Measurements from ENCODE around the gene ZIK1.
A peak's percentile ranks its signal among the peaks of the same experiment; 100 is the strongest.

ZIK1 gene

DNA sequence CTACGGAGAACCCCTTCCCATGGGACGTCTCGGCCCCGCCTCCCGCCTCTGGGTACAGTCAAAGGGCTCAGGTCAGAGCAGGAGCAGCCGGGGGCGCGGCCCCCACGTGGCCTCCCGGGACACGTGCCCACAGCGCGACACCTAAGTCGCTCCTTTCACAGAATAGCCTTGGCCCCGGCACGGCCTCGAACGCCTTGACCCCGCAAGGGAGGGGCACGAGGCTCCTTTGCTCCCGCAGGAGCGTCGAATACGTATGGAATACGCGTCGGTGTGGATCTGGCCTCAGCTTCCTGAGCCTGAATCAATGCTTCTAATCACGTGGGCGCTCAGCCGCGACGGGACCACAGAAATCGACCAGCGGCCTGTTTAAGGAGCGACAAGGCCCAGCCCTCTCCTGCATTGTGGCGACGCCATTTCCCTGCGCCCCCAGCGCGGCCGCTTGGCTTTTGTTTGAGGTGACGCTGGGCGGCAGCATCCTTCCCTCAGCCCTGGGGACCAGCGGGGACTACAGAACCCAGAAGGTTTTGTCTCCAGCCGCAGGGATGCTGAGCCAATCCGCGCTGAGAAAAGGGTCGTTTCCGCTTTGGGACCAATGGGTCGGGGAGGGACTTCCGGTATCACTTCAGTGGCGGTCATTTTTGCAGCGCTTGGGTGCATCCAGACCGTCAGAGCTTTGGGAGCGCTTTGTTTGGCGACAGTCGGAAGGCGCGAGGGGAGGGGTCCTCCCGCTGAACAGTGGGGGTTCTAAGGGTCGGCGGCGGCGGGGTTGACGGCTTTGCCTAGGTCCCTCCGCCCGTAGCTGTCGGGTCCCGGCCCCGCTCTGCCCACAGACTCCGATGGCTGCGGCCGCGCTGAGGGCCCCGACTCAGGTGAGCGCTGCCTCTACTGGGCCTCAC, at the start of gene ZIK1:
Gene ZIK1, plus strand, starts transcription at position 625 of the 896 bp plus-strand sequence. Its CDS starts 212 bp downstream, at position 837.
- FAIRE-seq = peak; percentile 93

- no peak for FAIRE-seq
These were observed 45.9 kb upstream of the ZIK1 start for GRCh38 chr19:57537953-57538547.

GRCh38 chr19:57546513-57546912, 37.4 kb upstream of the ZIK1 start:
- no peak for FAIRE-seq

GRCh38 chr19:57552432-57552831, 31.5 kb upstream of the ZIK1 start:
- FAIRE-seq = no peak

- FAIRE-seq = no peak
These were observed 26.3 kb upstream of the ZIK1 start for GRCh38 chr19:57557659-57558058.

DNA sequence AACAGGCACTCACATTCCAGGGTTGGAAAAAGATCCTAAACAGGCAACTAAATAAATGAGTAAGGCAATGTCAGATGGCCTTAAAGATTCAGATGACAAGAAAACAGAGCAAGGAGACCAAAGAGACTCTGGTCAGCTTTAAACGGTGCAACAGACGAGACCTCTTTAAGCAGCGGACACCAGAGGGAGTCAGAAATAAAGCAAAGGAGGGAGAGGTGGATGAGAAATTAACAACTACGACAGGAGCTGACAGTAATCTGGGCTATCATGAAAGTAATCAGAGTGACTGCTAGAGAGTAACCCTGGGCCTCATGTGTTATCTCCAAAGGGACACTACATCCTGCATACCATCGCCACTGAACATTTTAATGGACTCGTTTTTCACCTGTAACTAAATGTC, 25.4 kb upstream of the ZIK1 start:
- no peak for FAIRE-seq

DNA sequence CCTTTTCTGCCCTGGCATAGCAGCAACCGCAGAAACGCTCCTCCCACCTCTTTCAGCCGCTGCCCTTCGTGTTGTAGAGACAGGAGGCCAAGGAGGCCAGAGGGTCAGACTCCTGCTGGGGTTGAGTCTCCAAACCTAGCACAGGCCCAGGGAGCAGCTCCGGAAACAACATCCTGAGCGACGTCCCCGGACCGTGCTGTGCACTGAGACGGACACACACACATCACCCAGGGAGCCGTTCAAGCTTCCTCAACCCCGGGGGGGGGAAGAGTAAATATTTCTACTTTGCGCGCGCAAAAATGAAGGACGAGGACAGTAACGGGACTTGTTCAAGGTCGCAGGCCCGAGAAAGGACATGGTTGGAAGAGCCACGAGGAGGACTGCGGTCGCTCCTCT, 24.9 kb upstream of the ZIK1 start:
- FAIRE-seq = no peak

GRCh38 chr19:57559404-57560025, 24.4 kb upstream of the ZIK1 start, which contains the start of gene ZNF550:
TSS of gene ZNF550 (minus strand) at chr19:57559863. CDS start at chr19:57559682, 181 bp downstream.
- FAIRE-seq = no peak

DNA sequence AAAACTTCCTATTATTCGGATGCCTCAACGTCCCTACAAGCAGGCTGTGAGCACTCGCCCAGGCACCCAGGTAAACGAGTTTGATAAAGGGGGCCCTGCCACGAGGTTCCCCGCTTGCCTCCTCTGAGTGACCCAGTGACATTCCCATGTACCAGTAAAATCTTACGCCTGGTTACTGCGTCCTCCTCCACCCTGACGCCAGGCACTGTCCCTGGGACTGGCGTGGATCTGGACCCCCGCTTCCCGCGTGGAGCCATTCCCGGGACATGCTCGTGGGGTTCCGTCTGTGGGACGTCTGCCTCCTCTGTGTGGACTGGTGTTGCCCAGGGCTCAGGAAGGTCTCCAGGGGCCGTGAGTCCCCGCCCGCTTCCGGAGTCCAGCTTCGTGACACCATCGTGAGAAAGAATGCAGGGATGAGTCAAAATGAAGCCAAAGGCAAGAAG, 23.9 kb upstream of the ZIK1 start:
- no peak for FAIRE-seq

DNA sequence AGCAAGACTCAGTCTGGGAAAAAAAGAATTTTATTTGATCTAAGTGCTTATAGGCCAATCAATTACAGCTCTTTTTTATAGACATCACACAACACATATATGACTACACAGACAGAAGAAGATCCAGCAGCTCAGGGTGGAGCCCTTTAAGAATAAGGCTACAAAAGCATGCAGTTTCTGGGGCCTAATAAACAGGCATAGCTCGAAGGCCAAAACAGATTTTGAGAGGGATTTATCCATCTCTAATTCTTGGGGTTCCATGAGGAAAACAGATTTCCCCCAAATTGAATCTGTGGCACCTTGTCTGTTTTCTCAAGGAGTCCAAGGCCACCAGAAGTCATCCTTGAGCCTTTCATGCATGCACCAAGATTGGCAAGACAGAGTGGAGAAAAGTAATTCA, 20.4 kb upstream of the ZIK1 start:
- FAIRE-seq = no peak

GRCh38 chr19:57566396-57567265, 17.3 kb upstream of the ZIK1 start:
- no peak for FAIRE-seq

DNA sequence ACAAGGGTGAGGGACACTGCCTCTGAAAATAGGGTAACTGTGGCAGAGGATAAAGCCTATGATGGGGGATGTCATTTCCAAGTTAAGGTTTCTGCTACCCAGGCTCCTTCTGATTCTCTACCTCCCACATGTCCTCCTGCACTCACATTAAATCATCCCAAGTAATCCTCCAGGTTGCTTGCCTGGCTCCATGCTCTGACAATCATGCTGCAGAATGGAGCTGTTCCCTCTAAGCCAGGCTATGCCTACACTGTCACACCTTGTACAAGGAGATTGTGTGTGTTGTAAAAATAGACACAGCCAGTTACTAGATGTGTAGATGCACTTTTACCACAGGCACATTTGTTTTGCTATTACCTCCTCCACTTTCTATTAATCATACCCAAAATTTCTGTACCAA, 13.2 kb upstream of the ZIK1 start:
- no peak for FAIRE-seq

- no peak for FAIRE-seq
These were observed 11.5 kb upstream of the ZIK1 start for GRCh38 chr19:57572415-57572947.

DNA sequence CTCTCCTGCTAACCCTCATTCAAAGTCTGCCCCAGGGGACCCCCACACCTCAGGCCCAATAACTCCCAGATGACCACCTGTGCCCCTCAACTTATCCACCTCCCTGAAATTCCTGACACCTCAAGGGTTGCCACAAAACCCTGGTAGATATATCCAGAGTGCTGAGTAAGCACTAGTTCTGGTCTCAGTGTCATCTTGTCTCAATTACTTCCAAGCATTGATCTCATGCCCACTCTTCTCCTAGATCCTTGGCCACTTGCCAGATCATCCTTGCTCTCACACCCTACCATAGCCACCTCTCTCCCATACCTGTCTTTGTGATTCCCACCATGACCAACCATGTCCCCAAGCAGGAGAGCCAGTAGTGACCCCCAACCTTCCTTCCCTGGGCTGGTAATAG, 7.3 kb upstream of the ZIK1 start:
- FAIRE-seq = no peak

DNA sequence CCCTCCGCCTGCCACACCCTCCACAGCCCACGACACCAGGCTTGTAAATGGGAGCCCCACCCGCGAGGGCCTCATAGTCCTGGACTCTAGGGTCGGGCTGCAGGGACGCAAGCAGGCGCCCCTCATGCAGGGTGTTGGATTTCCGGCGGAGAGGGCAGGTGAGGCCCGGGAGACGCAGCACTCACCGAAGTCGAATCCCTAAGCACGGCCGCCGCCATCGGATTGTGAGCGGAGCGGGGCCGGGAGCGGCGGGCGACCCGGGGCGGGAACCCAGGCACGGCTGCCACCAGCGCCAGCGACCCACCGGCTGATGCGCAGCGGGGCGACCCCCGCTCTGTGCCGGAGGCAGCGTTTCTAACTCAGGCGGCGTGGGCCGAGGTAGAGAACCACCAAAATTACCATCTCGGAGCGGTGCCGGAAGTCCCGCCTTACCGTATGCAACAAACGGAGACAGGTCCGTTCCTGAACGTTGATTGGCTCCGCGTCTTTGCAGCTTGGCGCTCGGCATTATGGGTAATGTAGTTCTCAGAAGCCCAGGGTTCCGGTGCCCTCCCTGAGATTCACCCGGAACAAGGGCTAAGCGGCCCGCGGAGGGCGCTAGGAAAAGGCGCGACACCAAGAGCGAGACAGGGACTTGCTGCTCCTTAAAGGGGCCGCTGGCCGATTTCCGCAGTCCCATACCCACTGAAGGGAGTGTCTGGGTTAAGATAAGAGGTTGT, 5.3 kb upstream of the ZIK1 start, which contains the start of gene ZNF416:
Gene ZNF416, minus strand, starts transcription at position 425 of the 719 bp plus-strand sequence. Its CDS starts 207 bp downstream, at position 218.
- peak; percentile 97 for FAIRE-seq

- no peak for FAIRE-seq
These were observed 833 bp upstream of the ZIK1 start for GRCh38 chr19:57583104-57583520.

- no peak for FAIRE-seq
These were observed 3.6 kb downstream of the ZIK1 start for GRCh38 chr19:57587529-57587928.

- FAIRE-seq = no peak
These were observed 15.4 kb downstream of the ZIK1 start for GRCh38 chr19:57599377-57599760.

GRCh38 chr19:57599761-57600383, 15.9 kb downstream of the ZIK1 start, which contains the start of gene ZNF530:
TSS of gene ZNF530 (plus strand) at chr19:57599885. CDS start at chr19:57604346, 4,461 bp downstream.
- peak; percentile 60 for FAIRE-seq

- no peak for FAIRE-seq
These were observed 23.0 kb downstream of the ZIK1 start for GRCh38 chr19:57606931-57607330.

GRCh38 chr19:57611113-57611512, 27.2 kb downstream of the ZIK1 start:
- FAIRE-seq = no peak
